DND-41 (cell line): ENCODE measurements around the gene FBXO47.

ENCODE experiments used
- EZH2 ChIP-seq: IDR thresholded peaks from 3 replicates; pipeline ENCODE4 v1.6.1; 2012; ENCODE audit warnings: borderline replicate concordance, low read depth, mild to moderate bottlenecking, moderate library complexity, low read length, inconsistent platforms; ENCODE audit not compliant: severe bottlenecking
- TF ChIP-seq, protein P1 (sequence below): IDR thresholded peaks from 2 replicates; pipeline ENCODE4 v1.5.1; 2012; ENCODE audit warnings: borderline replicate concordance, low read length, moderate library complexity, mild to moderate bottlenecking; ENCODE audit not compliant: poor library complexity, severe bottlenecking; ENCODE audit errors: extremely low read depth

DNA sequence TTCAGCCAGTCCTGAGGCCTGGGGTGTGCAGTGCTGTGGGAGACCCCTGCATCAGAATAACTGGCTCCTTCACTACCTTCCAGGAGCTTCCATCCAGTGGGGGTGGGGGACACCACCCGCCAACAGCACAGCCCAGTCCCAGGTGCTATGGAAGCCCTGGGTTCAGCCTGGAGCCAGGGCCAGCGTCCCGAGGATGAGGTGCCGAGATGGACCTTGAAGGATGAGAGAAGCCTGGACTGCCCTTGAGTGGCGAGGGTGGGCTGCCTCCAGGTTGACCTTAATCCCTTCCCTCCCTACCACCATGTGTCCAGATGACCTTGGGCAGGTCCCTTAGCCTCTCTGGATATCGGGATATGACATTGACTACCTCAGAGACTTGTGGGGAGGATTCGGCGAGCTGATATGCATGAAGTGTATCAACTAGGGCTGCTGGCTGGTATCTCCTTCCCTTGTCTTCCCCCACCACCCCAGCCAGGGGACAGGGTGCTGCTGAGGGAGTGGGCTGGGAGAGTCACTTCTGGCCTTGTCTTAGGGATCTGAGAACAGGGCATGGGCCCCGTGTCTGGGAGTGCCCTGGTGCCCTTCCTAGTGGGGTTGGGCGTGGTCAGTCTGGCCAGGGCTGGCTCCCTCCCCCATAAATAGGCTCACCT lies 56.0 kb downstream of the FBXO47 start:
- no peak for TF ChIP-seq EZH2
- TF ChIP-seq, protein P1, sequence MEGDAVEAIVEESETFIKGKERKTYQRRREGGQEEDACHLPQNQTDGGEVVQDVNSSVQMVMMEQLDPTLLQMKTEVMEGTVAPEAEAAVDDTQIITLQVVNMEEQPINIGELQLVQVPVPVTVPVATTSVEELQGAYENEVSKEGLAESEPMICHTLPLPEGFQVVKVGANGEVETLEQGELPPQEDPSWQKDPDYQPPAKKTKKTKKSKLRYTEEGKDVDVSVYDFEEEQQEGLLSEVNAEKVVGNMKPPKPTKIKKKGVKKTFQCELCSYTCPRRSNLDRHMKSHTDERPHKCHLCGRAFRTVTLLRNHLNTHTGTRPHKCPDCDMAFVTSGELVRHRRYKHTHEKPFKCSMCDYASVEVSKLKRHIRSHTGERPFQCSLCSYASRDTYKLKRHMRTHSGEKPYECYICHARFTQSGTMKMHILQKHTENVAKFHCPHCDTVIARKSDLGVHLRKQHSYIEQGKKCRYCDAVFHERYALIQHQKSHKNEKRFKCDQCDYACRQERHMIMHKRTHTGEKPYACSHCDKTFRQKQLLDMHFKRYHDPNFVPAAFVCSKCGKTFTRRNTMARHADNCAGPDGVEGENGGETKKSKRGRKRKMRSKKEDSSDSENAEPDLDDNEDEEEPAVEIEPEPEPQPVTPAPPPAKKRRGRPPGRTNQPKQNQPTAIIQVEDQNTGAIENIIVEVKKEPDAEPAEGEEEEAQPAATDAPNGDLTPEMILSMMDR, result no peak
